Osteoblast (primary cell): Measurements from ENCODE around the gene MFAP3L. TPM values are rescaled to one million over a fixed set of nuclear protein-coding genes. Genes with fewer than 3 reads are reported as not detected.

ENCODE experiments used
- DNase-seq: peaks from one replicate; pipeline ENCODE4 v3.0.0; 2011; ENCODE audit warnings: low spot score, mixed read lengths; ENCODE audit not compliant: insufficient read length; ENCODE audit errors: missing footprints
- H2AFZ ChIP-seq: 2 replicates; pipeline ENCODE4 v1.6.0; 2011; ENCODE audit warnings: mild to moderate bottlenecking, low read length
- H3K27ac ChIP-seq: 2 replicates; pipeline ENCODE4 v1.5.1; 2011; ENCODE audit warnings: mild to moderate bottlenecking, low read depth, low read length, moderate library complexity
- H3K27me3 ChIP-seq: 2 replicates; pipeline ENCODE4 v1.6.0; 2012; ENCODE audit warnings: mild to moderate bottlenecking, control low read depth, inconsistent platforms, low read length, moderate library complexity; ENCODE audit not compliant: insufficient read depth
- H3K36me3 ChIP-seq: 2 replicates; pipeline ENCODE4 v1.5.1; 2011; ENCODE audit warnings: mild to moderate bottlenecking, low read length, control low read depth, moderate library complexity; ENCODE audit not compliant: insufficient read depth
- H3K4me1 ChIP-seq: 2 replicates; pipeline ENCODE4 v1.5.1; 2011; ENCODE audit warnings: mild to moderate bottlenecking, low read length, control low read depth, moderate library complexity; ENCODE audit not compliant: insufficient read depth
- H3K4me2 ChIP-seq: 2 replicates; pipeline ENCODE4 v1.6.0; 2011; ENCODE audit warnings: mild to moderate bottlenecking, low read length; ENCODE audit not compliant: insufficient read depth
- H3K4me3 ChIP-seq: fragments of 200-600 bp; sonication (generic); 3 replicates; pipeline ENCODE4 v1.5.1; 2012; ENCODE audit warnings: mild to moderate bottlenecking, low read length, inconsistent platforms; ENCODE audit not compliant: insufficient read depth
- H3K79me2 ChIP-seq: 2 replicates; pipeline ENCODE4 v1.6.0; 2012; ENCODE audit warnings: mild to moderate bottlenecking, low read length, control low read depth, inconsistent platforms; ENCODE audit not compliant: insufficient read depth
- H3K9me3 ChIP-seq: 2 replicates; pipeline ENCODE4 v1.5.1; 2011; ENCODE audit warnings: low read depth, low read length, control low read depth
- H4K20me1 ChIP-seq: 2 replicates; pipeline ENCODE4 v1.6.0; 2012; ENCODE audit warnings: mild to moderate bottlenecking, low read length, control low read depth; ENCODE audit not compliant: insufficient read depth
- total RNA-seq: library from RNA; depleted of rRNA; stranded (reverse); fragments of >200 nt; gene quantifications from 2 replicates; pipeline ENCODE4 v1.2.3, GENCODE V29; 2012
- TF ChIP-seq, protein P1 (sequence below): IDR thresholded peaks from 2 replicates; pipeline ENCODE4 v1.5.1; 2011; ENCODE audit warnings: mild to moderate bottlenecking, low read depth, low read length, moderate library complexity; ENCODE audit errors: extremely low read depth

Gene MFAP3L
- total RNA-seq, 1 donor: 7.6 TPM

DNA sequence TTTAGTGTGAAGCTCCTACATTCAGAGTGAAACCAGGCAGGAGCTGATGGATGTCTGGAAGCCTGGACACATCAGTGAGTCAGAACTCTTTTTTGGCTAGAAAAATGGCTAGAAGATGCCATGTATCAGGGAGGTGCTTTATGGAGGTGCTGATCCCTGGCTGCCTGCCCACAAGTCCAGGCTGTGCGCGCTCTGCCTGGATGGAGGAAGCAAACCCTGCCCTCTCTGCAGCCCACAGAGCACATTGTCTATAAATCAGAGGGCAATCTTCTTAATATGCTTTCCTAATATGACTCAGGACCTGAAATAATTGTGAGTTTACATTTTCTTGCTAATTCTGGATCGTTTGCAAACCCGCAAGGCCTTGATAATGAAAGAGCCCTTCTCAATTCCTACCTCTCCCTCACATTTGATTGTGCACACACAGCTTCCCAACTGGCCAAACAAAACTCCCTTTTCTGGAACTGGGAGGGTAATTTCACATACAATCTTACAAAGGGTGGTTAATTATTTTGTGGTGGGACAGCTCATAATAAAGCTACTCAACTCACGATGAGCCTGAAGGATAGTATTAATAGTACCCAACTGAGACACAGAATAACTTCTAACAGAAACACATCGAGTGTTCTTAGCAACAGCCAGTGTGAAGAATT is 11.7 kb downstream of the MFAP3L start:
- no peak overlapping the region for H3K4me2 ChIP-seq
- DNase-seq: peak; percentile 29
- H2AFZ ChIP-seq: no peak overlapping the region
- no peak overlapping the region for H3K4me3 ChIP-seq
- no peaks in the 10 kb centered on the region for H3K9me3 ChIP-seq
- TF ChIP-seq, protein P1, sequence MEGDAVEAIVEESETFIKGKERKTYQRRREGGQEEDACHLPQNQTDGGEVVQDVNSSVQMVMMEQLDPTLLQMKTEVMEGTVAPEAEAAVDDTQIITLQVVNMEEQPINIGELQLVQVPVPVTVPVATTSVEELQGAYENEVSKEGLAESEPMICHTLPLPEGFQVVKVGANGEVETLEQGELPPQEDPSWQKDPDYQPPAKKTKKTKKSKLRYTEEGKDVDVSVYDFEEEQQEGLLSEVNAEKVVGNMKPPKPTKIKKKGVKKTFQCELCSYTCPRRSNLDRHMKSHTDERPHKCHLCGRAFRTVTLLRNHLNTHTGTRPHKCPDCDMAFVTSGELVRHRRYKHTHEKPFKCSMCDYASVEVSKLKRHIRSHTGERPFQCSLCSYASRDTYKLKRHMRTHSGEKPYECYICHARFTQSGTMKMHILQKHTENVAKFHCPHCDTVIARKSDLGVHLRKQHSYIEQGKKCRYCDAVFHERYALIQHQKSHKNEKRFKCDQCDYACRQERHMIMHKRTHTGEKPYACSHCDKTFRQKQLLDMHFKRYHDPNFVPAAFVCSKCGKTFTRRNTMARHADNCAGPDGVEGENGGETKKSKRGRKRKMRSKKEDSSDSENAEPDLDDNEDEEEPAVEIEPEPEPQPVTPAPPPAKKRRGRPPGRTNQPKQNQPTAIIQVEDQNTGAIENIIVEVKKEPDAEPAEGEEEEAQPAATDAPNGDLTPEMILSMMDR: no peak
- no peaks in the 10 kb centered on the region for H3K27me3 ChIP-seq
- H3K4me1 ChIP-seq: no peaks in the 10 kb centered on the region
- H3K79me2 ChIP-seq: no peaks in the 10 kb centered on the region
- H3K27ac ChIP-seq: no peak overlapping the region
- no peaks in the 10 kb centered on the region for H4K20me1 ChIP-seq
- no peaks in the 10 kb centered on the region for H3K36me3 ChIP-seq

DNA sequence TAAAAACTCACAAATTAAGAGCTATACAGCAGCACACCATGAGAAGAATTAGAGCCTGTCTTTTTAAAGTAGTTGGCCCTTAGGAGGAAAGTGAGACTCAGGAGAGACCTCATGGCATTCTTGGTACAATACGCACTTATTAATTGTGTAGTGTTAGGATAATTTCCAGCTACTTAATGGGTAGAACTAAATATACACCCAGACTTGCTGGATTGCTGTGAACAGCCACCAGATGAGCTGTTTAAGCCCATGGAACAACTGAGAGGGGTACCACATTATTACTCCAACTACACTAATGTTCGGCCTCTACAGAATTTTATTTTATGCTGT is 13.6 kb downstream of the MFAP3L start:
- Histone ChIP-seq H4K20me1 (no peaks in the 10 kb centered on the region), H3K36me3 (no peaks in the 10 kb centered on the region), H3K4me2 (no peak overlapping the region), H3K4me3 (no peak overlapping the region), H3K9me3 (no peaks in the 10 kb centered on the region), H3K27me3 (no peaks in the 10 kb centered on the region), H2AFZ (no peak overlapping the region), H3K27ac (no peak overlapping the region), H3K79me2 (no peaks in the 10 kb centered on the region), H3K4me1 (no peaks in the 10 kb centered on the region)
- TF ChIP-seq, protein P1: no peak
- no peak for DNase-seq

DNA sequence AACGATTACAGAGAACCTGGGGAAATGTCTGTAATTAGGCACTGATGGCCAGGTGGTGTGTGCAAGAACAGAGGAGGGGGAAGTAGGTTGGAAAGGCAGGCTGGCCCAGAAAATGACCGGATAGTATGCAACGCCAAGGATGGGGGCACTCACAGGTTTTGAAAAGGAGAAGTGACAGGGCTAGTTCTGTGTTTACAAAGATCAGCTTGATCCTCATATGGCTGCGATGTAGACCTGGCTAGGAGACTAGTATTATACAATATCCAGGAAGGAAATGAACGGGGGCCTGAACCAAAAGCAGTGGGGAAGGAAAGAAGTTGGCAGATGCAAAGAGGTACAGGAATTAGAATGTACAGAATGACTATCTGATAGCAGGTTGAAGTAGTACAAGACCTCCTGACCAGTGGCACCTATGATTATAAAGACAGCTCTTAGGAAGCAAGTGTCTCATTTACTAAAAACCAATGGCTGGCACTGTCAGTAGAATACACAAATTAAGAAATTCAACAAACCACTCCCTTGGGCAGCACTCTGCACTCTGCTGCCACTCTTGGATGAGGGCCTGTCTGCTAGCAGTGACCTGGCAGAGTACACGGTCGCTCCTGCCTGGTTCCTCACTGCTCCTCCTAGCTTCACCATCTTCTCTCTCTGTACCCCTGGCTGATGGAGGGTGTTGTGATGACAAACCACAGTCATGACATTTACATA is 14.1 kb downstream of the MFAP3L start:
- Histone ChIP-seq H3K4me3 (no peak overlapping the region), H3K79me2 (no peaks in the 10 kb centered on the region), H2AFZ (no peak overlapping the region), H3K36me3 (no peaks in the 10 kb centered on the region), H3K27ac (no peak overlapping the region), H3K27me3 (no peaks in the 10 kb centered on the region), H3K4me2 (no peak overlapping the region), H4K20me1 (no peaks in the 10 kb centered on the region), H3K4me1 (no peaks in the 10 kb centered on the region), H3K9me3 (no peaks in the 10 kb centered on the region)
- no peak for DNase-seq
- TF ChIP-seq, protein P1: no peak

DNA sequence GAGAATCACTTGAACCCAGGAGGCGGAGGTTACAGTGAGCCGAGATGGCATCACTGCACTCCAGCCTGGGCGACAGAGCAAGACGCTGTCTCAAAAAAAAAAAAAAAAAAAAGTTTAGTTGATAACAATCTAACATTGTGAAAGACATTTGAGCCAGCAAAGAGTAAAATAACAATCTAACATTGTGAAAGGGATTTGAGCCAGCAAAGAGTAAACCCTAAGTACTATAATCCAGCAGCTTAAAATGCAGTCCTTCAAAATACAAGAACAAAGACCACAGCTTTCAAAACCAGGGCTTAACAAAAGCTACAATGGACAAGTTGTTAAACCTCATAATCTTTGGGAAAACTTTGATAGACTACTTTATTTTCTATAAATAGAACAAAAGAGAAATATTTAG is 16.9 kb downstream of the MFAP3L start:
- no peak for DNase-seq
- Histone ChIP-seq H4K20me1 (no peaks in the 10 kb centered on the region), H3K9me3 (no peaks in the 10 kb centered on the region), H3K79me2 (no peaks in the 10 kb centered on the region), H3K4me2 (no peak overlapping the region), H3K4me1 (peaks cover 12% of the 10 kb centered on the region), H3K27ac (no peak overlapping the region), H3K4me3 (no peak overlapping the region), H2AFZ (no peak overlapping the region), H3K36me3 (no peaks in the 10 kb centered on the region), H3K27me3 (no peaks in the 10 kb centered on the region)
- TF ChIP-seq, protein P1: no peak
